Trophoblast cell (in vitro differentiated cells and primary cell): Measurements from ENCODE around the gene CELA2A.

Experiments used
- DNase-seq, 2 donors: peaks; one replicate each; pipeline ENCODE4 v3.0.0-alpha.2; 2016
- H2AFZ ChIP-seq: 2 replicates; pipeline ENCODE4 v1.6.1; 2013; ENCODE audit warnings: low read length, moderate library complexity, mild to moderate bottlenecking; ENCODE audit not compliant: insufficient read depth, poor library complexity
- H2AK5ac ChIP-seq: 2 replicates; pipeline ENCODE4 v1.6.1; 2013; ENCODE audit warnings: mild to moderate bottlenecking, low read length
- H2BK120ac ChIP-seq: 2 replicates; pipeline ENCODE4 v1.6.1; 2013; ENCODE audit warnings: low read length, mild to moderate bottlenecking, moderate library complexity; ENCODE audit not compliant: insufficient read depth, poor library complexity
- H2BK12ac ChIP-seq: 2 replicates; pipeline ENCODE4 v1.6.1; 2013; ENCODE audit warnings: mild to moderate bottlenecking, low read length, moderate library complexity
- H2BK5ac ChIP-seq: 2 replicates; pipeline ENCODE4 v1.6.1; 2013; ENCODE audit warnings: low read length, low read depth, moderate library complexity, mild to moderate bottlenecking; ENCODE audit not compliant: poor library complexity
- H3K14ac ChIP-seq: 2 replicates; pipeline ENCODE4 v1.6.1; 2013; ENCODE audit warnings: mild to moderate bottlenecking, low read length
- H3K18ac ChIP-seq: 2 replicates; pipeline ENCODE4 v1.6.1; 2013; ENCODE audit warnings: mild to moderate bottlenecking, low read length
- H3K23ac ChIP-seq: 2 replicates; pipeline ENCODE4 v1.6.1; 2013; ENCODE audit warnings: low read length
- H3K27ac ChIP-seq: 2 replicates; pipeline ENCODE4 v1.5.1; 2013; ENCODE audit warnings: low read depth, mild to moderate bottlenecking, inconsistent platforms, low read length, moderate library complexity
- H3K27me3 ChIP-seq: 2 replicates; pipeline ENCODE4 v1.6.1; 2013; ENCODE audit warnings: inconsistent platforms, mild to moderate bottlenecking, low read length, moderate library complexity; ENCODE audit not compliant: insufficient read depth
- H3K36me3 ChIP-seq, 2 experiments: 1 replicate in 1 of 2; 2 replicates in 1 of 2; pipeline ENCODE4 v1.6.1; 2013; ENCODE audit warnings: low read length in 2 of 2, mild to moderate bottlenecking in 2 of 2, moderate library complexity in 1 of 2; ENCODE audit not compliant: insufficient read depth in 2 of 2, control insufficient read depth in 1 of 2
- H3K4ac ChIP-seq: 2 replicates; pipeline ENCODE4 v1.6.1; 2013; ENCODE audit warnings: low read depth, mild to moderate bottlenecking, low read length, moderate library complexity
- H3K4me1 ChIP-seq, 2 experiments: 1 replicate in 1 of 2; 2 replicates in 1 of 2; pipeline ENCODE4 v1.6.1; 2013; ENCODE audit warnings: low read length in 2 of 2, mild to moderate bottlenecking in 2 of 2, moderate library complexity in 1 of 2; ENCODE audit not compliant: insufficient read depth in 2 of 2, control insufficient read depth in 1 of 2
- H3K4me2 ChIP-seq: 2 replicates; pipeline ENCODE4 v1.6.1; 2013; ENCODE audit warnings: inconsistent platforms, mild to moderate bottlenecking, low read length, moderate library complexity
- H3K4me3 ChIP-seq: 2 replicates; pipeline ENCODE4 v1.5.1; 2013; ENCODE audit warnings: mild to moderate bottlenecking, low read depth, low read length, inconsistent platforms
- H3K79me1 ChIP-seq: one replicate; pipeline ENCODE4 v1.6.1; 2013; ENCODE audit warnings: low read length
- H3K79me2 ChIP-seq: 2 replicates; pipeline ENCODE4 v1.6.1; 2013; ENCODE audit warnings: low read length, mild to moderate bottlenecking; ENCODE audit not compliant: control insufficient read depth, insufficient read depth, poor library complexity
- H3K9ac ChIP-seq: 2 replicates; pipeline ENCODE4 v1.6.1; 2013; ENCODE audit warnings: mild to moderate bottlenecking, low read length
- H3K9me3 ChIP-seq: 2 replicates; pipeline ENCODE4 v1.6.1; 2013; ENCODE audit warnings: low read depth, mild to moderate bottlenecking, control low read depth, inconsistent platforms, low read length; ENCODE audit not compliant: insufficient read depth
- H4K12ac ChIP-seq: 2 replicates; pipeline ENCODE4 v1.6.1; 2013; ENCODE audit warnings: low read depth, mild to moderate bottlenecking, low read length, moderate library complexity
- H4K8ac ChIP-seq: 2 replicates; pipeline ENCODE4 v1.6.1; 2013; ENCODE audit warnings: low read depth, mild to moderate bottlenecking, low read length, moderate library complexity
- H4K91ac ChIP-seq: one replicate; pipeline ENCODE4 v1.6.1; 2013; ENCODE audit warnings: low read depth, mild to moderate bottlenecking, low read length, moderate library complexity
- WGBS: extraction: QIAGEN DNeasy Blood & Tissue Kit; methylation state at CpG from one replicate; pipeline ENCODE4 v1.1.7; 2013; ENCODE audit warnings: missing lambda C conversion rate; ENCODE audit not compliant: insufficient read length, insufficient coverage; ENCODE audit errors: extremely low coverage; 5-methylcytosine and 5-hydroxymethylcytosine counted together

Gene CELA2A

DNA sequence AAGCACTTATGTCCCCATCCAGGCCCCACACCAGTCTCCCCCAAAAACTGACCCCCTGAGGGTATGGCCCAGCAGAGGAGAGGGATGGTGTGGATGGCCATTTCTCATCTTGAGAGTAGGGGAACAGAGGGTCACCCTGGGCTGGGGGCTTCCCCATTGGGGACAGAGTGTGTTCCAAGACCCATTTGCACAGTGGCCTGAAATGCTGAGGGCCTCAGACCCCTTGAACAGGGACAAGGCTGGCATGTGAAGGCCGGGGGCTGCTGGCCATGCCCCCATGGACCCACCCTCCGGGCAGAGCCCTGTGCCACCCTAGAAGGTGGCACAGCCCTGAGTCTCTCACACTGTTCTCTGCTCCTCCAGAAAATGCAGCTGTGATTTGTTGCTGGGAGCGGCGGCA, 10.3 kb upstream of the CELA2A start:
- no CpG with 5 or more reads among the region's 4 CpGs for WGBS
- H2AFZ ChIP-seq: no peak overlapping the region
- H3K23ac ChIP-seq: no peak overlapping the region
- H3K79me1 ChIP-seq: no peaks in the 10 kb centered on the region
- H3K9ac ChIP-seq: no peak overlapping the region
- no peak overlapping the region for H2BK120ac ChIP-seq
- no peak overlapping the region for H3K4ac ChIP-seq
- H3K4me1 ChIP-seq: no peaks in the 10 kb centered on the region
- H3K4me3 ChIP-seq: no peak overlapping the region
- H3K14ac ChIP-seq: no peak overlapping the region
- H2BK5ac ChIP-seq: no peak overlapping the region
- no peak overlapping the region for H2AK5ac ChIP-seq
- H3K9me3 ChIP-seq: no peaks in the 10 kb centered on the region
- H4K8ac ChIP-seq: no peak overlapping the region
- H3K79me2 ChIP-seq: no peaks in the 10 kb centered on the region
- no peak overlapping the region for H4K12ac ChIP-seq
- H3K4me2 ChIP-seq: no peak overlapping the region
- H2BK12ac ChIP-seq: no peak overlapping the region
- H3K27ac ChIP-seq: no peak overlapping the region
- DNase-seq: no peak
- no peaks in the 10 kb centered on the region for H3K36me3 ChIP-seq
- no peak overlapping the region for H4K91ac ChIP-seq
- no peak overlapping the region for H3K18ac ChIP-seq
- H3K27me3 ChIP-seq: no peaks in the 10 kb centered on the region

GRCh38 chr1:15448877-15449462, 7.6 kb upstream of the CELA2A start:
- Histone ChIP-seq H3K27me3 (no peaks in the 10 kb centered on the region), H4K12ac (no peak overlapping the region), H2AK5ac (no peak overlapping the region), H3K4ac (no peak overlapping the region), H3K79me2 (no peaks in the 10 kb centered on the region), H4K8ac (no peak overlapping the region), H3K14ac (no peak overlapping the region), H3K27ac (no peak overlapping the region), H3K9ac (no peak overlapping the region), H3K79me1 (no peaks in the 10 kb centered on the region), H3K4me3 (no peak overlapping the region), H2BK12ac (no peak overlapping the region), H3K36me3 (no peaks in the 10 kb centered on the region), H3K4me2 (no peak overlapping the region), H3K18ac (no peak overlapping the region), H3K23ac (no peak overlapping the region), H3K4me1 (no peaks in the 10 kb centered on the region), H2BK5ac (no peak overlapping the region), H3K9me3 (peaks cover 4% of the 10 kb centered on the region), H2BK120ac (no peak overlapping the region), H2AFZ (no peak overlapping the region), H4K91ac (no peak overlapping the region)
- no CpG with 5 or more reads among the region's 3 CpGs for WGBS
- DNase-seq: no peak

DNA sequence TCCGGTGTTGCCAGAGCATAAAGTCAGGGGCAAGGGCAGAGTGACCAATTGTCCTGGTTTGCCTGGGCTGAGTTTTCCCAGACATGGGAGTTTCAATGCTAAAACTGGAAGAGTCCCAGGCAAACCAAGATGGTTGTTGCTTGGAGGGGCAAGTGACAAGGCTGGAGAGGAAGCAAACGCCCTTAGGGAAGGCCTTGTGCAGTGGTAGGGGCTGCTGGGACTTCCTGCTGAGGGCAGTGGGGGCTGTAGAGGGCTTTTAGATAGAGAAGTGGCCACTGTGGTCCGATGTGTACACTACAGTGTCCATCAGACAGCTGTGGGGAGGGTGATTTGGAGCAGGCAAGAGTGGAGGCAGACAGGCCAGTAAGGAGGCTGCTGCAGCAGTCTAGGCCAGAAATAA, 7.0 kb upstream of the CELA2A start:
- H3K79me2 ChIP-seq: no peaks in the 10 kb centered on the region
- no peak overlapping the region for H4K8ac ChIP-seq
- H2BK5ac ChIP-seq: no peak overlapping the region
- peaks cover 4% of the 10 kb centered on the region for H3K9me3 ChIP-seq
- no peak overlapping the region for H2AK5ac ChIP-seq
- H3K14ac ChIP-seq: no peak overlapping the region
- no peak overlapping the region for H3K23ac ChIP-seq
- no peak overlapping the region for H4K91ac ChIP-seq
- H3K4me2 ChIP-seq: no peak overlapping the region
- DNase-seq: no peak
- no peaks in the 10 kb centered on the region for H3K27me3 ChIP-seq
- no peaks in the 10 kb centered on the region for H3K36me3 ChIP-seq
- no peak overlapping the region for H2BK12ac ChIP-seq
- H3K18ac ChIP-seq: no peak overlapping the region
- H3K9ac ChIP-seq: no peak overlapping the region
- no peaks in the 10 kb centered on the region for H3K4me1 ChIP-seq
- no peaks in the 10 kb centered on the region for H3K79me1 ChIP-seq
- no CpG with 5 or more reads among the region's 3 CpGs for WGBS
- no peak overlapping the region for H2AFZ ChIP-seq
- no peak overlapping the region for H2BK120ac ChIP-seq
- no peak overlapping the region for H3K4ac ChIP-seq
- H3K27ac ChIP-seq: no peak overlapping the region
- H4K12ac ChIP-seq: no peak overlapping the region
- no peak overlapping the region for H3K4me3 ChIP-seq

DNA sequence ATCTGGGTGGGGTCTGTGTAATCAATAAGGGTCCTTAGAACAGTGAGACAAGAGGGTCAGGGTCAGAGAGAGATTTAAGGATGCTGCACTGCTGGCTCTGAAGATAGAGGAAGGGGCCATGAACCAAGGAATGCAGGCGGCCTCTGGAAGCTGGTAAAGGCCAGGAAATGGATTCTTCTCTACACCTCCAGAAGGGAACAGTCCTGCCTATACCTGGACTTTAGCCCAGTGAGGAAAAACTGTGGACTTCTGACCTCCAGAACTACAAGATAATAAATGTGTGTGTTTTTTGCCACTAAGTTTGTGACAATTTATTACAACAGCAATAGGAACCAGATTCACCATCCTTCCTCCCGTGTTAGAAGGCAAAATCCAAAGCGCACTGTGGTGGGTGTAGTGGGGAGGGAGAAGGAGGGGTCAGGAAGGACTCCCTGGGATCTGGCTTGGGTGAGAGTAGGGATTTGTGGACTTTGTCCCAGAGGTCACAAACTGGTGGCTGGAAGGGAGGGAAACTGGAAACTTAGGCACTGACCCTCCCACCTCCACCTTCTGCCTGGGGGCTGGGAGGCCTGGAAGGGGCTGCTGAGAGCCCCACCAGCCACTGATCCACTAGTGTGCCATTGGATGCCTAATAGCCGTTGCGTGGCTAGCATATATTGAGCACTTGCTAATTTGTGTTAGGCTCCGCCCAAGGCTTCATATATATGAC, 5.4 kb upstream of the CELA2A start:
- WGBS: no CpG with 5 or more reads among the region's 6 CpGs
- no peak overlapping the region for H3K27ac ChIP-seq
- no peak overlapping the region for H2BK12ac ChIP-seq
- H3K9me3 ChIP-seq: peaks cover 4% of the 10 kb centered on the region
- H4K91ac ChIP-seq: no peak overlapping the region
- no peak for DNase-seq
- no peaks in the 10 kb centered on the region for H3K79me2 ChIP-seq
- H3K4me2 ChIP-seq: no peak overlapping the region
- H3K27me3 ChIP-seq: no peaks in the 10 kb centered on the region
- H2AFZ ChIP-seq: no peak overlapping the region
- no peak overlapping the region for H3K4me3 ChIP-seq
- no peak overlapping the region for H2BK120ac ChIP-seq
- no peak overlapping the region for H2BK5ac ChIP-seq
- H4K12ac ChIP-seq: no peak overlapping the region
- no peaks in the 10 kb centered on the region for H3K79me1 ChIP-seq
- no peaks in the 10 kb centered on the region for H3K4me1 ChIP-seq
- H3K14ac ChIP-seq: no peak overlapping the region
- no peak overlapping the region for H3K9ac ChIP-seq
- H3K18ac ChIP-seq: no peak overlapping the region
- H3K36me3 ChIP-seq: no peaks in the 10 kb centered on the region
- no peak overlapping the region for H4K8ac ChIP-seq
- H2AK5ac ChIP-seq: no peak overlapping the region
- no peak overlapping the region for H3K4ac ChIP-seq
- H3K23ac ChIP-seq: no peak overlapping the region
